ENCODE results near the gene DCAF11.
"Not testable (repeated sequence)": the region's sequence is repeated elsewhere in the genome, so short reads cannot be mapped to it uniquely, and the experiment has no call there.

Gene DCAF11

DNA sequence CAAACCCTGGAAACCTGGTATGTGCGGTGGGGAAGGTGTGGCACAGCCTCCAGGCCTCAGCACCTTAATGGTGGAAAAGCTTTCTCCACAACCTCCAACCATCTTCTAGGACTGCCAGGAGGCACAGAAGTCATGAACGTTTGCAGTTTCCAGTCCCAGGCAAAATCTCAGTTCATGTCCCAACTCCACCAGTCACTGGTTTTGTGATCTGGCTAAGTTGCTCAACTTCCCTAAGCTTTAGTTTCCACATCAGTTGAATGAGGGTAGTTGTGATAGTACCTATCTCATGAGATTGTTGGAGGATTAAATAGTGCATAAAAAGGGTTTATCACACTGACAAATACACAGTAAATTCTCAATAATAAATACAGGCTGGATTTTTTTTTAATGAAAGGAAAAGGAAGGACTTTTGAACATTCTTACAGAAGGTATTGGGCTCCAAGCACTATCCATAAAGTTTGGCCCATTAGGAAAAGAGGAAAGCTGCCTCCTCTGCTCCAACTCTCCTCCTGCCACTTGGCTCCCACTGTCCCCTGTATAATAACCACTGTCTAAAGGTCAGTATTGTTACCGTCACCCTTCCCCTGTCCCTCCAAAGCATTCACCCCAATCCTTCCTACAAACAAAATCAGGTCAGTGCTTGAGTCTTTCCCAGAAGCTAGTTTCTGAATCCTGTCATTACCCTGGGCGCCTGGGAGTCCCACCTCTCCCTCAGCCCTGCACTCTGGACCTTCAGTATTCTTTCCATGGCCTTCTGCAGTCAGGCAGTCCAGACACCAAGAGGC, 14.2 kb upstream of the DCAF11 start:
- Histone ChIP-seq H3K9me3 (no peaks in the 10 kb centered on the region), H3K4me1 (peaks cover 0 to 5% (median 4%) of the 10 kb centered on the region in 4 donors), H3K27me3 (no peaks in the 10 kb centered on the region), H3K36me3 (peaks cover 0 to 49% (median 46%) of the 10 kb centered on the region in 3 donors), H3K27ac (no peak overlapping the region), H3K4me3 (no peak overlapping the region)
- intact Hi-C loops (cut with DNase I; ENCODE audit: low total_unique reads): no loop called here
- DNase-seq: no peak
- TF ChIP-seq, protein P1, sequence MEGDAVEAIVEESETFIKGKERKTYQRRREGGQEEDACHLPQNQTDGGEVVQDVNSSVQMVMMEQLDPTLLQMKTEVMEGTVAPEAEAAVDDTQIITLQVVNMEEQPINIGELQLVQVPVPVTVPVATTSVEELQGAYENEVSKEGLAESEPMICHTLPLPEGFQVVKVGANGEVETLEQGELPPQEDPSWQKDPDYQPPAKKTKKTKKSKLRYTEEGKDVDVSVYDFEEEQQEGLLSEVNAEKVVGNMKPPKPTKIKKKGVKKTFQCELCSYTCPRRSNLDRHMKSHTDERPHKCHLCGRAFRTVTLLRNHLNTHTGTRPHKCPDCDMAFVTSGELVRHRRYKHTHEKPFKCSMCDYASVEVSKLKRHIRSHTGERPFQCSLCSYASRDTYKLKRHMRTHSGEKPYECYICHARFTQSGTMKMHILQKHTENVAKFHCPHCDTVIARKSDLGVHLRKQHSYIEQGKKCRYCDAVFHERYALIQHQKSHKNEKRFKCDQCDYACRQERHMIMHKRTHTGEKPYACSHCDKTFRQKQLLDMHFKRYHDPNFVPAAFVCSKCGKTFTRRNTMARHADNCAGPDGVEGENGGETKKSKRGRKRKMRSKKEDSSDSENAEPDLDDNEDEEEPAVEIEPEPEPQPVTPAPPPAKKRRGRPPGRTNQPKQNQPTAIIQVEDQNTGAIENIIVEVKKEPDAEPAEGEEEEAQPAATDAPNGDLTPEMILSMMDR (IDR thresholded peaks at IDR 0.05): no peak

DNA sequence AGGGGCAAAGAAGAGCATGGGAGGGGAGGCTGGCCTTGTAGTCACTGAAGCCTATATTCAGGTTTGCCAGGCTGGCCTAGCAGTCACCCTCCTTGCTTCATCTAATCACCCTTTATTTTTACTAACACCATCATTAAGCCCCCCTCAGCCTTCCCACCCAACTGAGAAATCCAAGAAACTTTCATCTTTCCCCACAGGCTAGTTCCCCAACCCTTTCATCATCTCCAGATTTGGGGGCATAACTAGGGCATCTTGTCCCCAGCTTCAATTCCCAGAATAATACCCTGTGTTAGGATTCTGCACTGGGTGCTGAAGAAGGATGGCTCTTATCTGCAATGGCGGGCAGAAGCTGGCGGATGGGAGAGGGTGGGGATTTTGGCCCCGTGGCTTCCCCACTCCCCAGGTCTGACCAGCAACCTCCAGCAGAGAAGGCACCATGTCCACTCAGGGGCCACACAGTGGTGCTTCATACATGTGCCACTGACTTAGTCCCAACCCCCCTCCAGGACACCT, 13.5 kb upstream of the DCAF11 start:
- no peaks in the 10 kb centered on the region for H3K9me3 ChIP-seq
- H3K27ac ChIP-seq: no peak overlapping the region
- no peak for DNase-seq
- intact Hi-C loops (cut with DNase I; ENCODE audit: low total_unique reads): no loop called here
- no peak overlapping the region for H3K4me3 ChIP-seq
- H3K4me1 ChIP-seq: no peaks in the 10 kb centered on the region
- H3K27me3 ChIP-seq: no peaks in the 10 kb centered on the region
- peaks cover 0 to 49% (median 46%) of the 10 kb centered on the region in 3 donors for H3K36me3 ChIP-seq
- TF ChIP-seq, protein P1 (IDR thresholded peaks at IDR 0.05): no peak

DNA sequence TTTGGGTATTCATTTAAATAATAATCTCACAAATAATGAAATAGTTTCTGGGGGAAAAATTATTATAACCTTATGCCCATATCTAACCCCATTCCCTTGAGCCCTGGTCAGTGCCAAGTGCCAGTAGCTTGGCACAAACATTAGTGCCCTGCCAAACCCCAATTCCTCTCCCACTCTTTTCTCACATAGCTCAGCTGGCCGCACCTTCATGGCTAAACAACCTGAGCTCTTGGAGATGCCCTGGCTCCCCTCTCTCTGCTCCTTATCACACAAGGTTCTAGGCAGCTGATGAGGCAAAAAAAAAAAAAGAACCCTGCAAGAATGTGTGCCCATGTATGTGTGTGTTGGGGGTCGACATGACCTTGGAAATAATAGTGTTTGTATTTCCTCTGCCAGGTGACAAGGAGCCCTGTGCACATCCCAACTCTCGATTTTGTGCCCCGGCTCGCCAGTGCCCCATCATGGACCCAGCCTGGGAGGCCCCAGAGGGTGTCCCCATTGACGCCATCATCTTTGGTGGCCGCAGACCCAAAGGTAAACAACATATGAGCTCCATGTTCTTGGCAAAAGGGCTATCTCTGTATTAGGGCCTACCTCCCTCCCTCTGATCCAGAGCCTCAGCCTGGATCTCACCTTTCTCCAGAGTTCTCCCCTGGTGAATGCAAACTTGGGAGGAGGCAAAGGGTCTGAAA, 12.1 kb upstream of the DCAF11 start:
- no peaks in the 10 kb centered on the region for H3K9me3 ChIP-seq
- no peak for DNase-seq
- intact Hi-C loops (cut with DNase I; ENCODE audit: low total_unique reads): no loop called here
- TF ChIP-seq, protein P1 (IDR thresholded peaks at IDR 0.05): no peak
- no peak overlapping the region for H3K4me3 ChIP-seq
- no peaks in the 10 kb centered on the region for H3K4me1 ChIP-seq
- peaks cover 0 to 49% (median 46%) of the 10 kb centered on the region in 3 donors for H3K36me3 ChIP-seq
- no peaks in the 10 kb centered on the region for H3K27me3 ChIP-seq
- no peak overlapping the region for H3K27ac ChIP-seq

DNA sequence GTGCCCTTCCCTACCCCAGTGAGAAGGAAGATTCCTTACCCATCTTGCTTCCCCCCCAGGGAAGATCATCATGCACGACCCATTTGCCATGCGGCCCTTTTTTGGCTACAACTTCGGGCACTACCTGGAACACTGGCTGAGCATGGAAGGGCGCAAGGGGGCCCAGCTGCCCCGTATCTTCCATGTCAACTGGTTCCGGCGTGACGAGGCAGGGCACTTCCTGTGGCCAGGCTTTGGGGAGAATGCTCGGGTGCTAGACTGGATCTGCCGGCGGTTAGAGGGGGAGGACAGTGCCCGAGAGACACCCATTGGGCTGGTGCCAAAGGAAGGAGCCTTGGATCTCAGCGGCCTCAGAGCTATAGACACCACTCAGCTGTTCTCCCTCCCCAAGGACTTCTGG, 11.1 kb upstream of the DCAF11 start:
- H3K27ac ChIP-seq: no peak overlapping the region
- no peaks in the 10 kb centered on the region for H3K9me3 ChIP-seq
- H3K36me3 ChIP-seq: peaks cover 0 to 44% (median 40%) of the 10 kb centered on the region in 3 donors
- no peaks in the 10 kb centered on the region for H3K4me1 ChIP-seq
- no peak for DNase-seq
- TF ChIP-seq, protein P1 (IDR thresholded peaks at IDR 0.05): no peak
- H3K27me3 ChIP-seq: no peaks in the 10 kb centered on the region
- intact Hi-C loops (cut with DNase I; ENCODE audit: low total_unique reads): no loop called here
- H3K4me3 ChIP-seq: no peak overlapping the region

DNA sequence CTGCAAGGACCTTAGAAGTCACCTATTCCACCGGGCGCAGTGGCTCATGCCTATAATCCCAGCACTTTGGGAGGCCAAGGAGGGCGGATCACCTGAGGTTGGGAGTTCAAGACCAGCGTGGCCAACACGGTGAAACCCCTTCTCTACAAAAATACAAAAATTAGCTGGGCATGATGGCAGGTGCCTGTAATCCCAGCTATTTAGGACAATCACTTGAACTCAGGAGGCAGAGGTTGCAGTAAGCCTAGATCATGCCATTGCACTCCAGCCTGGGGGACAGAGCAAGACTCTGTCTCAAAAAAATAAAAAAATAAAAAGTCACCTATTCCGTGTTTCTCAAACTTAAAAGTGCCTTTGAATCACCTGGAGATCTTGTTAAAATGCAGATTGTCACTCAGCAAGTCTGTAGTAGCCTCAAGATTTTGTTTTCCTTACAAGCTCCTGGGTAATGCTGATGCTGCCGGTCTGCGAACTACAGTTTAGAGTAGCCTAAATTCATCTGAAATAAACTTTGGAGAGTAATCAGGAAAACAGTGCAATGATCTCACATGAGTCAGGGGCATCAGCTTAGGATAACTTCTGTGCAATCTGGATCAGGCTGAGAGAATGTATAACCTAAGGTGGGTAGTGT, 8.9 kb upstream of the DCAF11 start:
- H3K4me1 ChIP-seq, H3K9me3 ChIP-seq, H3K27ac ChIP-seq, H3K27me3 ChIP-seq, DNase-seq, H3K4me3 ChIP-seq: not testable (repeated sequence)
- intact Hi-C loops (cut with DNase I; ENCODE audit: low total_unique reads): loop anchor here (5.0 kb wide), 2 partner anchors 48 to 93 kb away; no protein-coding TSS in a partner anchor
- H3K36me3 ChIP-seq: peaks cover 0 to 21% (median 17%) of the 10 kb centered on the region in 3 donors
